T-cell (primary cell): ENCODE data around the gene HSFX1. TPM values are rescaled to one million over a fixed set of nuclear protein-coding genes. Genes with fewer than 3 reads are reported as not detected.
"Not testable (repeated sequence)": the region's sequence is repeated elsewhere in the genome, so short reads cannot be mapped to it uniquely, and the experiment has no call there.

Experiments
- ATAC-seq, 4 experiments: fragments of 200-7000 bp in 3 of 4; fragments of 150-1000 bp in 1 of 4; cut with Tn5 transposase; replicated peaks in 1 of 4; 1 replicate in 3 of 4; 2 replicates in 1 of 4; pipeline ENCODE4 v1.10.0; 2021; ENCODE audit warnings: moderate library complexity in 3 of 4, mild to moderate bottlenecking in 2 of 4, moderate number of reproducible peaks in 1 of 4
- CTCF ChIA-PET, 2 donors: fragments of 300-600 bp; sonication (Branson Sonifier 250); formaldehyde crosslinking; loops; one replicate each; lab custom pipeline; 2022; ENCODE audit warnings: antibody characterized with exemption in 2 of 2; lab: Charles Lee
- POLR2A ChIA-PET, 2 donors: fragments of 300-600 bp; sonication (Branson Sonifier 250); formaldehyde crosslinking; loops; one replicate each; lab custom pipeline; 2022; ENCODE audit warnings: antibody characterized with exemption in 2 of 2; lab: Charles Lee
- DNase-seq, 35 experiments: peaks; one replicate each; pipeline versions ENCODE4 v3.0.0 to v3.0.0-alpha.2; 2013 to 2023
- H3K27ac ChIP-seq: one replicate; pipeline ENCODE4 v1.5.1; 2013; ENCODE audit warnings: low read length
- H3K27me3 ChIP-seq, 2 experiments: replicated peaks in 1 of 2; 1 replicate in 1 of 2; 2 replicates in 1 of 2; pipeline versions ENCODE4 v1.6.1 to v1.7.0; 2013; ENCODE audit warnings: low read length in 1 of 2, mixed read lengths in 1 of 2; ENCODE audit not compliant: control insufficient read depth in 2 of 2, insufficient read depth in 2 of 2; ENCODE audit errors: extremely low read depth in 1 of 2
- H3K36me3 ChIP-seq, 2 donors: 1 replicate in 1 of 2; 2 replicates in 1 of 2; pipeline versions ENCODE4 v1.6.1 to v1.7.0; 2013; ENCODE audit warnings: low read length in 1 of 2; ENCODE audit not compliant: control insufficient read depth in 2 of 2, insufficient read depth in 1 of 2; ENCODE audit errors: extremely low read depth in 1 of 2
- H3K4me1 ChIP-seq, 2 experiments: 1 replicate in 1 of 2; 2 replicates in 1 of 2; pipeline versions ENCODE4 v1.6.1 to v1.7.0; 2013; ENCODE audit warnings: low read length in 2 of 2, mixed read lengths in 1 of 2; ENCODE audit not compliant: insufficient read depth in 2 of 2, control insufficient read depth in 1 of 2; ENCODE audit errors: extremely low read depth in 1 of 2
- H3K4me3 ChIP-seq, 2 donors: 1 replicate in 1 of 2; 2 replicates in 1 of 2; pipeline versions ENCODE4 v1.5.1 to v1.7.0; 2013; ENCODE audit warnings: mild to moderate bottlenecking in 2 of 2, low read length in 1 of 2, moderate library complexity in 1 of 2; ENCODE audit not compliant: control insufficient read depth in 1 of 2; ENCODE audit errors: extremely low read depth in 1 of 2
- H3K9me3 ChIP-seq: 2 replicates; pipeline ENCODE4 v1.7.0; 2013
- H3K27ac Mint-ChIP-seq, 2 donors: one replicate each; pipeline ENCODE4 v1.8.0; 2020 to 2021; ENCODE audit warnings: mild to moderate bottlenecking in 2 of 2, mixed read lengths in 2 of 2
- H3K27me3 Mint-ChIP-seq, 2 donors: one replicate each; pipeline ENCODE4 v1.8.0; 2021 to 2022; ENCODE audit warnings: mixed read lengths in 2 of 2
- H3K36me3 Mint-ChIP-seq: one replicate; pipeline ENCODE4 v1.8.0; 2021; ENCODE audit warnings: mixed read lengths
- H3K4me1 Mint-ChIP-seq, 3 donors: one replicate each; pipeline ENCODE4 v1.8.0; 2020 to 2022; ENCODE audit warnings: mixed read lengths in 3 of 3, mild to moderate bottlenecking in 1 of 3
- H3K4me3 Mint-ChIP-seq, 3 donors: one replicate each; pipeline ENCODE4 v1.8.0; 2020 to 2022; ENCODE audit warnings: mild to moderate bottlenecking in 3 of 3, mixed read lengths in 3 of 3, moderate library complexity in 3 of 3
- H3K9me3 Mint-ChIP-seq, 3 donors: one replicate each; pipeline ENCODE4 v1.8.0; 2020 to 2022; ENCODE audit warnings: mixed read lengths in 3 of 3
- WGBS: methylation state at CpG from one replicate; pipeline ENCODE4 v1.1.5; 2013; ENCODE audit warnings: missing lambda C conversion rate; ENCODE audit not compliant: insufficient coverage; 5-methylcytosine and 5-hydroxymethylcytosine counted together
- total RNA-seq, 35 experiments: library from RNA in 6 of 35; stranded (reverse) in 6 of 35; fragments of 120-200 nt in 1 of 35; gene quantifications; one replicate each; pipeline versions ENCODE4 v1.2.1 to v1.2.4 and lab custom pipeline; 2013 to 2026

The HSFX1 gene
- total RNA-seq (1 to 10 TPM in 3 of 5 donors, under 1 TPM in 2; 0.50 to 3.2 (median 1.8) TPM), total RNA-seq (lab: John Stamatoyannopoulos, UW) (0 to 0.36 (median 0) reads per million in 29 experiments)
- 1.0 TPM for total RNA-seq (2013)

- H3K27ac ChIP-seq, H3K27me3 ChIP-seq, DNase-seq, H3K4me1 ChIP-seq, H3K4me3 Mint-ChIP-seq, POLR2A ChIA-PET, CTCF ChIA-PET, ATAC-seq, H3K4me1 Mint-ChIP-seq, H3K4me3 ChIP-seq, H3K27me3 Mint-ChIP-seq, H3K27ac Mint-ChIP-seq, H3K9me3 ChIP-seq, H3K36me3 Mint-ChIP-seq, H3K9me3 Mint-ChIP-seq, H3K36me3 ChIP-seq: not testable (repeated sequence)
- no CpG with 5 or more reads among the region's 17 CpGs for WGBS
Measured at GRCh38 chrX:149773768-149774167, at the start of gene HSFX1. HSFX1 (plus strand) TSS chrX:149774068; CDS start chrX:149774682, 614 bp downstream.

GRCh38 chrX:149727308-149727707, 46.6 kb upstream of the HSFX1 start:
- H3K27ac ChIP-seq, H3K4me1 ChIP-seq, H3K36me3 Mint-ChIP-seq, H3K27ac Mint-ChIP-seq, H3K36me3 ChIP-seq, H3K9me3 Mint-ChIP-seq, H3K27me3 Mint-ChIP-seq, POLR2A ChIA-PET, H3K4me1 Mint-ChIP-seq, H3K4me3 Mint-ChIP-seq, ATAC-seq, H3K4me3 ChIP-seq, H3K9me3 ChIP-seq, H3K27me3 ChIP-seq, CTCF ChIA-PET, DNase-seq: not testable (repeated sequence)
- WGBS: no CpG with 5 or more reads among the region's 7 CpGs

GRCh38 chrX:149742269-149742668, 31.6 kb upstream of the HSFX1 start:
- H3K27me3 ChIP-seq, H3K27me3 Mint-ChIP-seq, H3K4me1 ChIP-seq, H3K9me3 Mint-ChIP-seq, POLR2A ChIA-PET, H3K36me3 Mint-ChIP-seq, DNase-seq, H3K36me3 ChIP-seq, H3K4me3 ChIP-seq, H3K27ac ChIP-seq, H3K9me3 ChIP-seq, H3K4me3 Mint-ChIP-seq, CTCF ChIA-PET, H3K27ac Mint-ChIP-seq, ATAC-seq, H3K4me1 Mint-ChIP-seq: not testable (repeated sequence)
- WGBS: no CpG with 5 or more reads among the region's 6 CpGs

GRCh38 chrX:149746390-149747007, 27.4 kb upstream of the HSFX1 start:
- WGBS: no CpG with 5 or more reads among the region's 6 CpGs
- H3K4me1 ChIP-seq: not testable (repeated sequence)

GRCh38 chrX:149757206-149758067, 16.4 kb upstream of the HSFX1 start:
- Histone ChIP-seq H3K27me3 (peaks cover 0 to 4% of the 10 kb centered on the region in 2 experiments), H3K4me3 (no peak overlapping the region), H3K36me3 (no peaks in the 10 kb centered on the region), H3K27ac (no peak overlapping the region), H3K4me1 (no peaks in the 10 kb centered on the region), H3K9me3 (no peaks in the 10 kb centered on the region)
- CTCF ChIA-PET: no interaction called here
- WGBS: no CpG with 5 or more reads among the region's 8 CpGs
- peaks cover 1 to 19% of the 10 kb centered on the region in 2 donors for H3K27me3 Mint-ChIP-seq
- no peaks in the 10 kb centered on the region for H3K9me3 Mint-ChIP-seq
- ATAC-seq: no peak
- POLR2A ChIA-PET: no interaction called here
- DNase-seq: no peak
- no peaks in the 10 kb centered on the region for H3K4me1 Mint-ChIP-seq
- no peaks in the 10 kb centered on the region for H3K36me3 Mint-ChIP-seq
- H3K4me3 Mint-ChIP-seq: no peak overlapping the region
- H3K27ac Mint-ChIP-seq: no peak overlapping the region

More at GRCh38 chrX:149746390-149747007, 27.4 kb upstream of the HSFX1 start:
- H3K27me3 Mint-ChIP-seq, H3K9me3 Mint-ChIP-seq, H3K4me1 Mint-ChIP-seq, H3K4me3 ChIP-seq, CTCF ChIA-PET, ATAC-seq, H3K27me3 ChIP-seq, H3K36me3 Mint-ChIP-seq, H3K27ac ChIP-seq, H3K27ac Mint-ChIP-seq, DNase-seq, POLR2A ChIA-PET, H3K9me3 ChIP-seq, H3K4me3 Mint-ChIP-seq, H3K36me3 ChIP-seq: not testable (repeated sequence)

- no peak overlapping the region for H3K4me3 ChIP-seq
- H3K4me1 Mint-ChIP-seq: no peaks in the 10 kb centered on the region
- ChIA-PET CTCF (no interaction called here), POLR2A (no interaction called here)
- H3K9me3 Mint-ChIP-seq: no peaks in the 10 kb centered on the region
- no peaks in the 10 kb centered on the region for H3K36me3 ChIP-seq
- H3K9me3 ChIP-seq: no peaks in the 10 kb centered on the region
- DNase-seq (no peak), ATAC-seq (no peak)
- H3K4me1 ChIP-seq: no peaks in the 10 kb centered on the region
- WGBS: 91% methylated on average over 9 of the region's 18 CpGs
- H3K27me3 Mint-ChIP-seq: peaks cover 1 to 19% of the 10 kb centered on the region in 2 donors
- no peak overlapping the region for H3K4me3 Mint-ChIP-seq
- no peak overlapping the region for H3K27ac ChIP-seq
- peaks cover 0 to 4% of the 10 kb centered on the region in 2 experiments for H3K27me3 ChIP-seq
- H3K27ac Mint-ChIP-seq: no peak overlapping the region
- no peaks in the 10 kb centered on the region for H3K36me3 Mint-ChIP-seq
Measured at GRCh38 chrX:149758068-149758714, 15.7 kb upstream of the HSFX1 start.
